Choroid plexus epithelial cell (primary cell): Measurements from ENCODE around the gene KIF5A.
A peak's percentile ranks its signal among the peaks of the same experiment; 100 is the strongest.

Experiments
- DNase-seq: peaks from one replicate; pipeline ENCODE4 v3.0.0-alpha.2; 2010; ENCODE audit warnings: low read depth
- H3K4me3 ChIP-seq: 2 replicates; pipeline ENCODE4 v1.5.1; 2011; ENCODE audit warnings: low read depth, mild to moderate bottlenecking, control low read depth, low read length, moderate library complexity
- TF ChIP-seq, protein P1 (sequence below): conservative IDR thresholded peaks from 2 replicates; pipeline ENCODE4 v1.5.1; 2011; ENCODE audit warnings: low read depth, mild to moderate bottlenecking, control low read depth, inconsistent platforms, low read length, moderate library complexity

Gene KIF5A

DNA sequence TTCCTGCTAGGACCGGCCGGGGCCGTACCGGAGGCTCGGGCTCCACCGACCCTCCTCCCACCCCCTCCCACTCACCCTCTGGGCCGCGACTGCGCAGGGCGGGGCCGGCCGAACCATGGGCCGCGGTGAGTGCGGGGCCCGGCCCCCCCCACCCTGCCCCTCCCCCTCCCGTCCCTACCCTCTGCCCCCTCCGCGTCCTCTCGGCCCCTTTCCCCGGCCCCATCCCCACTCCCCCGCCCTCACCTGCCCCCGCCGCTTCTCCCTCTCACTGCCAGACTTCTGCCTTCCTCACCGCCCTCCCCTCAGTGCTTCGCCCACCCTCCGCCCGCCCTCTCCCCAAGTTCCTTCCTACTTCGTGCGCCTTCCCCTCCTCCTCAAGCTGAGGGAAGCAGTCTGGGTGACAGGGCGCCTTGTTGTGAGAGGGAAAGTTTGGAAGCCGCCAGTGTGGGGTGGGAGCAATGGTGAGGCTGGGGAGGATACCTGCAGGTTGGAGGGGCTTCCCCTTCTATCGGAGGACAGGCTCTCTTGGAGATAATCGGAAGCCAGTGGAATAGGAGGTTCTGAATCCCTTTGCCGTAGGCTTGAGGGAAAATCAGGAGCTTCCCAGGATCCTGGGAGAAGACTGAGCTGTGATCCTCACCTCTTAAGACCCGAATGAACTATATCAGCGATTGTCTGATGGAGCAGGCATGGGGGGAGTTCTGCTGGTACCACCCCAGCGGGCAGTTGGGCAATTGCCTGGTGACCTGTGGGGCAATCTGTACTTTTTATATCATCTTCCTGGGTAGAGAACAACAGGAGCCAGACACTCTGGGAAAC is 26.7 kb upstream of the KIF5A start:
- H3K4me3 ChIP-seq: peak overlapping the region; percentile 79
- peak; percentile 69 for DNase-seq
- TF ChIP-seq, protein P1, sequence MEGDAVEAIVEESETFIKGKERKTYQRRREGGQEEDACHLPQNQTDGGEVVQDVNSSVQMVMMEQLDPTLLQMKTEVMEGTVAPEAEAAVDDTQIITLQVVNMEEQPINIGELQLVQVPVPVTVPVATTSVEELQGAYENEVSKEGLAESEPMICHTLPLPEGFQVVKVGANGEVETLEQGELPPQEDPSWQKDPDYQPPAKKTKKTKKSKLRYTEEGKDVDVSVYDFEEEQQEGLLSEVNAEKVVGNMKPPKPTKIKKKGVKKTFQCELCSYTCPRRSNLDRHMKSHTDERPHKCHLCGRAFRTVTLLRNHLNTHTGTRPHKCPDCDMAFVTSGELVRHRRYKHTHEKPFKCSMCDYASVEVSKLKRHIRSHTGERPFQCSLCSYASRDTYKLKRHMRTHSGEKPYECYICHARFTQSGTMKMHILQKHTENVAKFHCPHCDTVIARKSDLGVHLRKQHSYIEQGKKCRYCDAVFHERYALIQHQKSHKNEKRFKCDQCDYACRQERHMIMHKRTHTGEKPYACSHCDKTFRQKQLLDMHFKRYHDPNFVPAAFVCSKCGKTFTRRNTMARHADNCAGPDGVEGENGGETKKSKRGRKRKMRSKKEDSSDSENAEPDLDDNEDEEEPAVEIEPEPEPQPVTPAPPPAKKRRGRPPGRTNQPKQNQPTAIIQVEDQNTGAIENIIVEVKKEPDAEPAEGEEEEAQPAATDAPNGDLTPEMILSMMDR: no peak

DNA sequence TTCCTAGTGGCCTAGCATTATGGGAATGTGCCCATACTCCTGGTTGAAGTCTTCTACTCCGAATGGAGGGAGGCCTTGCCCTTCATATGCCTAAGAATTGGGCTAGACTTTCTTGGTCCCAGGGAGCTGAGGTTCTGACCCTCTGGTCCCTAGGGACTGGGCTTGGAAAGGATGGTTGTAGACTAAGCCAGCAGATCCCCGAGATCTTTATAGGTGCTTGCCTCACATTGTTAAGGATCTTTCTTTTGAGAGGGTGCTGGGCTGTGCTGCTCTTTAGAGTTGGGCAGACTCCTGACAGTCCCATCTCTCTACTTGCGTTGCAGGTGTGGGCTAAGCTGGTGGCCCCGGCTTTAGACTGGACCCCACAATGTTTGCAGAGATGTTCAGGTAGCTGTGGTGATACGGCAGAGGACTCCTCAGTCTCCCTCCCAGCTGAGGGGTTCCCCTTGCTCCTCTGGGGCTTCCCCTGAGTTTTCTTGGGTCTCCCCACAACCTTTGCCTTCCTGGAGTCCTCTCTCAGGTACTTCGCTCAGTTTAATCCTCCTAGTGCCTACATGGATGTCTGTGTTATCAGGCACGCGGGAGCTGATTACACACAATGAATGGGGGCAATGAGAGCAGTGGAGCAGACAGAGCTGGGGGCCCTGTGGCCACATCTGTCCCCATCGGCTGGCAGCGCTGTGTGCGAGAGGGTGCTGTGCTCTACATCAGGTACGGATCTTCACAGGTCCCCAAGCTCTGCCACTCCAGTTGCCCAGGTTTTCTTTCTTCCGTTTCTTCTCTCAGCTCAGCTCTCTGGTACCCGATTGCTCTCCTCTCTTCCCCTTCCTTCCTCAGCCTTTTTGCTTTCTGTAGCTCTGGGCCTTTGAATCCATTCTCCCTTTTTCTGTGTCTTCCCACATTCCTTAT is 25.9 kb upstream of the KIF5A start:
- no peak for DNase-seq
- H3K4me3 ChIP-seq: peak overlapping the region; percentile 79
- TF ChIP-seq, protein P1: no peak

DNA sequence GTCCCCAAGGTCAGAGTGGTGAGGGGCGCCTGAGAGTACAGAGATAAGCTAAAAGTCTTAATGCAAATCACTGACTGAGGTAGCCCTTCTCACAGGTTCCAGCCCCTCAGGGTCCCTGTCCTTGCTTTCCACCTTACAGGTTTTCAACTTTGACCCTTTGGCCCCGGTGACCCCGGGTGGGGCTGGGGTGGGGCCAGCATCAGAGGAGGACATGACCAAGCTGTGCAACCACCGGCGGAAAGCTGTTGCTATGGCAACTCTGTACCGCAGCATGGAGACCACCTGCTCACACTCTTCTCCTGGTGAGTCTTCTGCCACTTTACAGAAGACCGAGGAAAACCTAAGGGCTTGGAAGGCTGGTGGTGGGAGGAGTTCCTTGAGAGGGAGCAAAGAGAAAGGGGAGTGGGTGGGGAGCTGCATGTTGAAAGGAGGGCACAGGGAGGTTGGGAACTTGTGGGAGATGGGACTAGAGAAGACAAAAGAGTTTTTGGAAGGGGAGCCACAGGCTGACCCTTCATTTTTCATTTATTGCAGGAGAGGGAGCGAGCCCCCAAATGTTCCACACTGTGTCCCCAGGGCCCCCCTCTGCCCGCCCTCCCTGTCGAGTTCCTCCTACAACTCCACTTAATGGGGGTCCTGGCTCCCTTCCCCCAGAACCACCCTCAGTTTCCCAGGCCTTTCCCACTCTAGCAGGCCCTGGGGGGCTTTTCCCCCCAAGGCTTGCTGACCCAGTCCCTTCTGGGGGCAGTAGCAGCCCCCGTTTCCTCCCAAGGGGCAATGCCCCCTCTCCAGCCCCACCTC is 24.8 kb upstream of the KIF5A start:
- no peak for DNase-seq
- TF ChIP-seq, protein P1: no peak

DNA sequence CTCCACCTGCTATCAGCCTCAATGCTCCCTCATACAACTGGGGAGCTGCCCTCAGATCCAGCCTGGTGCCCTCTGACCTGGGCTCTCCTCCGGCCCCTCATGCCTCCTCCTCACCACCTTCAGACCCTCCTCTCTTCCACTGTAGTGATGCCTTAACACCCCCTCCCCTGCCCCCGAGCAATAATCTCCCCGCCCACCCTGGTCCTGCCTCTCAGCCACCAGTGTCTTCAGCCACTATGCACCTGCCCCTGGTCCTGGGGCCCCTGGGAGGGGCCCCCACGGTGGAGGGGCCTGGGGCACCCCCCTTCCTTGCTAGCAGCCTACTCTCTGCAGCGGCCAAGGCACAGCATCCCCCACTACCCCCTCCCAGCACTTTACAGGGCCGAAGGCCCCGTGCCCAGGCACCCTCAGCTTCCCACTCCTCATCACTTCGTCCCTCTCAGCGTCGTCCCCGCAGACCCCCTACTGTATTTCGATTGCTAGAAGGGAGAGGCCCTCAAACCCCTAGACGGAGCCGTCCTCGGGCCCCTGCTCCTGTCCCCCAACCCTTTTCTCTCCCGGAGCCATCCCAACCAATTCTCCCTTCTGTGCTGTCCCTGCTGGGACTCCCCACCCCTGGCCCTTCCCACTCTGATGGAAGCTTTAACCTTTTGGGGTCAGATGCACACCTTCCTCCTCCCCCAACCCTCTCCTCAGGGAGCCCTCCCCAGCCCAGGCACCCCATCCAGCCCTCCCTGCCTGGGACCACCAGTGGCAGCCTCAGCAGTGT is 24.0 kb upstream of the KIF5A start:
- DNase-seq: no peak
- H3K4me3 ChIP-seq: no peak overlapping the region
- TF ChIP-seq, protein P1: no peak

More for the DNA sequence above, 24.8 kb upstream of the KIF5A start:
- H3K4me3 ChIP-seq: peak overlapping the region; percentile 9

DNA sequence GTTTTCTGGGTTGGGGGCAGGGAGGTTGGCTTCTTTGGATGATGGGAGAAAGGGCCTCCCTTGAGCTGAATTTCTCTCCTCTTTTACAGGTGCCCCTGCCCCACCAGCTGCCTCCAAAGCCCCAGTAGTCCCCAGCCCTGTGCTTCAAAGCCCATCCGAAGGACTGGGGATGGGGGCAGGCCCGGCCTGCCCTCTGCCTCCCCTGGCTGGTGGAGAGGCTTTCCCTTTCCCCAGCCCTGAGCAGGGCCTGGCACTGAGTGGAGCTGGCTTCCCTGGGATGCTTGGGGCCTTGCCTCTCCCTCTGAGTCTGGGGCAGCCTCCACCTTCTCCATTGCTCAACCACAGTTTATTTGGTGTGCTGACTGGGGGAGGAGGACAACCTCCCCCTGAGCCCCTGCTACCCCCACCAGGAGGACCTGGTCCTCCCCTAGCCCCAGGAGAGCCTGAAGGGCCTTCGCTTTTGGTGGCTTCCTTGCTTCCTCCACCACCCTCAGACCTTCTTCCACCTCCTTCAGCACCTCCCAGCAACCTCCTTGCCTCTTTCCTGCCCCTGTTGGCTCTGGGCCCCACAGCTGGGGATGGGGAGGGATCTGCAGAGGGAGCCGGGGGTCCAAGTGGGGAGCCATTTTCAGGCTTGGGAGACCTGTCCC is 23.2 kb upstream of the KIF5A start:
- no peak for DNase-seq
- no peak overlapping the region for H3K4me3 ChIP-seq
- TF ChIP-seq, protein P1: no peak

DNA sequence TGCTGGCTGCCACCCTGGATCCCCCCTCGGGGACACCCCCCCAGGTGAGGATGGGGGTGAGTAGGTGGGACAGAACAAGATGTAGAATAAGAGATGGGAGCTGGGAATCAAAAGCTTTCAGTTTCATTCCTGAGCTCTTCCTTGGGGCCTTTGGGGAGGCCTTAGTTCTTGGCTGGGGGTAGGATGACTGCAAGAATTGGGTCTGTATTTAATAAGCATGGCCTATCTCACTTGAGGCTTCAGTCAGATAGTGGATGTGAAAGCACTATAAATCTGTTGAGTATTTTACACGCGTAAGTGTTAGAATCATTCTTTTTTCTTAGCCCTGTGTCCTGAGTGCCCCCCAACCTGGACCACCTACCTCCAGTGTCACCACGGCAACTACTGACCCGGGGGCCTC is 22.7 kb upstream of the KIF5A start:
- no peak overlapping the region for H3K4me3 ChIP-seq
- TF ChIP-seq, protein P1: no peak
- DNase-seq: no peak
